Measurements from ENCODE around the gene PRKCE. TPM values are rescaled to one million over a fixed set of nuclear protein-coding genes. Genes with fewer than 3 reads are reported as not detected.

The PRKCE gene
- total RNA-seq, 2 donors from 2014 or later: 6.3 to 30.1 TPM

DNA sequence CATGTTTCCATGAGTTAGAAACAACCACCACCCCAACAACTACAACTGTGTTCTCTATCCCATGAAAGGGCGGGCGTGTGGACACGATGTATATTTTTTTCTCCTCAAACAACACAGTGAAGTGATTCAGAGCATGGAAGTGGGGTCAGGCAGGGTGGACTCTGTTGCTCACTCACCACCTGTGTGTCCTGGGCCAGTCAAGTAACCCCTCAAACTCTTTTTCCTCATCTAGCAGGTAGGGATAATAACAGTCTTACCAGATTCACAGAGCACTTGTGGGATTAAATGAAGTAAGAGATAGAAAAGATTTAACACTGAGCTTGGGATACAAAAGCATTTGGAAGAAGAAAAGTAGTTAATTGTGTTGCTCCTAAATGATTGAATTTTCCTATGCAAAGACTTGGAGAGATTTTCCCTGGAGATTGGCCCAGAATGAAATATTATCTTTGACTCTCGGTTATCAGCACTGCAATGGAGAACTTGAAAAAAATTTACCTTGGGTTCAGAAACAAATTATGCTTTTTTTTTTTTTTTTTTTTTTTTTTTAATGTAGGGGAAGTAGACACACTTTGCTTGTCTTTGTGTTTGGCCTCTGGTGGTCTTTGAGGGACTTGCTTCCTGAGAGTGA is 483.9 kb downstream of the PRKCE start:
- Mint-ChIP-seq H3K27me3 (no peaks in the 10 kb centered on the region), H3K9me3 (no peaks in the 10 kb centered on the region), H3K36me3 (no peaks in the 10 kb centered on the region), H3K4me3 (no peak overlapping the region), H3K27ac (no peak overlapping the region), H3K4me1 (ENCODE audit: low read depth in 2 of 2) (no peaks in the 10 kb centered on the region)
- no peak for ATAC-seq
- no peak for DNase-seq (ENCODE audit: low spot score)

DNA sequence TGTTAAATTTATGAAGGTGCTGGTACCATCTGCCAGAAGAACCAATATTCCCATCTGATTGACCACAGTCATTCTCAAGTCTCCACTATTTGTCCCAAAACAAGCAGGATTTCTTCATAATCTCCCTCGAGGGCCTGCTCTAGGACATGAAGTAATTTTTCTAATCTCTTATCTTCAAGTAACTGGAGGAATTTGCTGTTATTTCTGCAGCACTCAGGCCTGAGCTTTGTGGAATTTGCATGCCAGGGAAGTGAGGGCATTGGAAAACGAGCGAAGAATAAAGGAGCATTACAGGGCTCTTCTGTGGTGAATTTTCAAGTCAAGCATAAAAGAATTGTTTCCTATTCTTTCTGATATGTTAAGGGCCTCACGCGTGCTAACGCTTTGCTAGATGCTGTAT is 484.5 kb downstream of the PRKCE start:
- no peak overlapping the region for H3K27ac Mint-ChIP-seq
- no peak for DNase-seq (ENCODE audit: low spot score)
- no peaks in the 10 kb centered on the region for H3K36me3 Mint-ChIP-seq
- no peaks in the 10 kb centered on the region for H3K27me3 Mint-ChIP-seq
- H3K4me3 Mint-ChIP-seq: no peak overlapping the region
- no peaks in the 10 kb centered on the region for H3K9me3 Mint-ChIP-seq
- ATAC-seq: no peak
- no peaks in the 10 kb centered on the region for H3K4me1 Mint-ChIP-seq (ENCODE audit: low read depth in 2 of 2)

GRCh38 chr2:46136481-46136880 is 485.0 kb downstream of the PRKCE start:
- Mint-ChIP-seq H3K9me3 (no peaks in the 10 kb centered on the region), H3K27ac (no peak overlapping the region), H3K4me1 (ENCODE audit: low read depth in 2 of 2) (no peaks in the 10 kb centered on the region), H3K36me3 (no peaks in the 10 kb centered on the region), H3K27me3 (no peaks in the 10 kb centered on the region), H3K4me3 (no peak overlapping the region)
- ATAC-seq (no peak), DNase-seq (ENCODE audit: low spot score) (no peak)

- ATAC-seq (no peak), DNase-seq (ENCODE audit: low spot score) (no peak)
- Mint-ChIP-seq H3K4me1 (ENCODE audit: low read depth in 2 of 2) (peaks cover 0 to under 1% of the 10 kb centered on the region in 2 donors), H3K27ac (no peak overlapping the region), H3K4me3 (no peak overlapping the region), H3K27me3 (no peaks in the 10 kb centered on the region), H3K9me3 (no peaks in the 10 kb centered on the region), H3K36me3 (no peaks in the 10 kb centered on the region)
These were observed 485.5 kb downstream of the PRKCE start for GRCh38 chr2:46136953-46137352.

GRCh38 chr2:46142546-46143428 is 491.3 kb downstream of the PRKCE start:
- peaks cover 28 to 34% of the 10 kb centered on the region in 2 donors for H3K4me1 Mint-ChIP-seq (ENCODE audit: low read depth in 2 of 2)
- H3K9me3 Mint-ChIP-seq: no peaks in the 10 kb centered on the region
- peak overlapping the region; percentile 4 for H3K4me3 Mint-ChIP-seq
- H3K36me3 Mint-ChIP-seq: peaks cover 4% of the 10 kb centered on the region
- no peaks in the 10 kb centered on the region for H3K27me3 Mint-ChIP-seq
- H3K27ac Mint-ChIP-seq: peak overlapping the region; percentile 36 to 45
- no peak for ATAC-seq
- no peak for DNase-seq (ENCODE audit: low spot score)

DNA sequence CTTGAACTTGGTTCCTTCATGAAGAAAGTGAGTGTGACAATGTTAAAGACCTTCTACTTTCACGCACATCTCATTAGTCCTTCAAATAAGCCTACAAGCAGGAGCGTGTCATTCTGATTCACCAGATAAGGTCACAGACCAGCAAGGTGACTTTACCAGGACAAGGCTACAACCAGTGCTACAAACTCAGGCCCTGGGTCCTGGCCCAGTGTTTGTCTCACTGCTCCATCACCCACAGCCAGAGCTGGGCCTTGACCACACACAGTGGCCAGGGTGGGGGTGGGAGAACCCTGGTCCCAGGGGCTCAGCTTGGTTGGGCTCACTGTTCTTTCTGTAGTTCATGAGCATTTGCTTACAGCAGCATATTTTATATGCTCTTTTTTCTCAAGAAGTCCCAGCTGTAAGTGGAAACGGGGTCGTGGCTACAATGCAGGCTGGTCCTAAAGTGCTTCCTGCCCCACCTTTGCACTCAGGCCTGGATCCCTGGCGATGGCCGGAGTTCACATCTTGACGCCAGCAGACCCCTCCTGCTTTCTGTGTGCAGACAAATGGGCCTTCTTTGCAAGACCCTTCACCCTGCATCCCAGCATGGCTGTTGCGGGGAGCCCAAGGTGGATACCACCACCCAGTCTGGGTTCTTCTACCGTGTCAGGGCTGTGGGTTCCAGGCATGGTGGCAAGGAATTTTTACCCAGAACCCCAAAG is 492.1 kb downstream of the PRKCE start:
- no peak for ATAC-seq
- H3K27me3 Mint-ChIP-seq: no peaks in the 10 kb centered on the region
- no peak for DNase-seq (ENCODE audit: low spot score)
- peak overlapping the region; percentile 36 to 74 for H3K27ac Mint-ChIP-seq
- peaks cover 28 to 34% of the 10 kb centered on the region in 2 donors for H3K4me1 Mint-ChIP-seq (ENCODE audit: low read depth in 2 of 2)
- H3K4me3 Mint-ChIP-seq: no peak overlapping the region
- H3K36me3 Mint-ChIP-seq: peaks cover 4% of the 10 kb centered on the region
- H3K9me3 Mint-ChIP-seq: no peaks in the 10 kb centered on the region

DNA sequence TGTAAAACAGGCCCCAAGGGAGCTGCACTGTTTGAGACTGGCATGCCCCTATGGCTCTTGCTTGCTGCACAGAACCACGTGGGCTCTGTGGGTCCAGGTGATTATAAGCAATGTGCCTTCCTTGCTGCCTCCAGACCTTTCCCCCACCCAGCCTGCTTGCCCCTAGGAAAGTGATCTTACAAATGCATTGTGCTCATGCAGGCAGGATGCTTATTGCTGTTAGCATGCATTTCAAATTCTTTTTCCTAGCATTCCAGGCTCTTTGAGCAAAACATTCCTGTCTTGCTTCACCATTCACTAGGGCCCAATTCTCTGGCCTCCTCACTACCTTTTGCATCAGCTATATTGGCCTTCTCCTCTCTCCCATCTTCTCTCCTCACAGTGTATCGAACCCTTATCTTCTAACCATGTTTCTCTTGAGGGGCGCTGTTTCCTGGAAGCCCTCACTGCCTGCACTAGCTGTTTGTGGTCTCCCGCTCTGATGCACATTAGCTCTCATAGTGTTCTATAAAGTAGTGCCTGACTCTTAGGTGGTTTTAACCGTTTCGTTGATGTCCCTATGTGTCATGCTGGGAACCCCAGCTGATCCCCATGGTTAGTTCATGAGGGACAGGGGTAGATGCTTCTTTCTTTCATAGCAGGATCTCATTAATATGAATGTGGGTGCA is 492.8 kb downstream of the PRKCE start:
- peak; percentile 84 to 90 for ATAC-seq
- H3K27me3 Mint-ChIP-seq: no peaks in the 10 kb centered on the region
- no peaks in the 10 kb centered on the region for H3K9me3 Mint-ChIP-seq
- DNase-seq (ENCODE audit: low spot score): peak; percentile 77
- H3K4me1 Mint-ChIP-seq (ENCODE audit: low read depth in 2 of 2): peaks cover 28 to 34% of the 10 kb centered on the region in 2 donors
- peak overlapping the region; percentile 74 to 75 for H3K27ac Mint-ChIP-seq
- H3K4me3 Mint-ChIP-seq: peak overlapping the region; percentile 63
- H3K36me3 Mint-ChIP-seq: peaks cover 4% of the 10 kb centered on the region

GRCh38 chr2:46145017-46145416 is 493.5 kb downstream of the PRKCE start:
- Mint-ChIP-seq H3K27me3 (no peaks in the 10 kb centered on the region), H3K4me3 (peak overlapping the region; percentile 63), H3K4me1 (ENCODE audit: low read depth in 2 of 2) (peaks cover 28 to 34% of the 10 kb centered on the region in 2 donors), H3K9me3 (no peaks in the 10 kb centered on the region), H3K27ac (peak overlapping the region; percentile 74 to 75), H3K36me3 (peaks cover 4% of the 10 kb centered on the region)
- DNase-seq (ENCODE audit: low spot score): no peak
- no peak for ATAC-seq

DNA sequence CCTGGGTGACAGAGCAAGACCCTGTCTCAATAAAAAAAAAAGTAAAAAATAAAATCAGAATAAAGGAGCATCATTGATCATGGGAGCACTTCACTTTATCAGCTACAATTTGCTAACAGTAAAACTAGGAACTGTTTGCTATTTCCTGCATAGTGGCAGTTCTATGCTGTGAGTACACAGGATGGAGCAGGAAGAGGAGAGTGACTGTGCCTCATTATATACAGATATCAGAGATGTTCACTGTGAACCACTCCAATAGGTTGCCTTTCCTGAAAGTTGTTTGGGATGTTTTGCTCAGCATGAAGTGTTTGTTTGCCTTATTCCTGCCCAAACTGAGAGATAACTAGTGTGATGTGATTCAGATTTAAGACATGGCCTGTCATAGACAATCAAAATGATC is 494.4 kb downstream of the PRKCE start:
- Mint-ChIP-seq H3K27me3 (no peaks in the 10 kb centered on the region), H3K4me1 (ENCODE audit: low read depth in 2 of 2) (peaks cover 28 to 34% of the 10 kb centered on the region in 2 donors), H3K4me3 (peak overlapping the region; percentile 66), H3K9me3 (no peaks in the 10 kb centered on the region), H3K27ac (peak overlapping the region; percentile 40 to 74), H3K36me3 (peaks cover 4% of the 10 kb centered on the region)
- ATAC-seq: no peak
- DNase-seq (ENCODE audit: low spot score): no peak

GRCh38 chr2:46146866-46147502 is 495.5 kb downstream of the PRKCE start:
- Mint-ChIP-seq H3K4me3 (peak overlapping the region; percentile 66), H3K4me1 (ENCODE audit: low read depth in 2 of 2) (peaks cover 28 to 33% of the 10 kb centered on the region in 2 donors), H3K27ac (peak overlapping the region; percentile 40 to 74), H3K9me3 (no peaks in the 10 kb centered on the region), H3K36me3 (peaks cover 4% of the 10 kb centered on the region), H3K27me3 (no peaks in the 10 kb centered on the region)
- ATAC-seq (no peak), DNase-seq (ENCODE audit: low spot score) (no peak)

GRCh38 chr2:46147626-46148368 is 496.3 kb downstream of the PRKCE start:
- DNase-seq (ENCODE audit: low spot score) (no peak), ATAC-seq (no peak)
- H3K36me3 Mint-ChIP-seq: peaks cover 4% of the 10 kb centered on the region
- no peak overlapping the region for H3K27ac Mint-ChIP-seq
- peaks cover 22 to 27% of the 10 kb centered on the region in 2 donors for H3K4me1 Mint-ChIP-seq (ENCODE audit: low read depth in 2 of 2)
- no peaks in the 10 kb centered on the region for H3K27me3 Mint-ChIP-seq
- no peak overlapping the region for H3K4me3 Mint-ChIP-seq
- H3K9me3 Mint-ChIP-seq: no peaks in the 10 kb centered on the region

GRCh38 chr2:46148369-46148736 is 496.9 kb downstream of the PRKCE start:
- peaks cover 4% of the 10 kb centered on the region for H3K36me3 Mint-ChIP-seq
- H3K9me3 Mint-ChIP-seq: no peaks in the 10 kb centered on the region
- no peak overlapping the region for H3K4me3 Mint-ChIP-seq
- no peaks in the 10 kb centered on the region for H3K27me3 Mint-ChIP-seq
- H3K4me1 Mint-ChIP-seq (ENCODE audit: low read depth in 2 of 2): peaks cover 19 to 22% of the 10 kb centered on the region in 2 donors
- no peak overlapping the region for H3K27ac Mint-ChIP-seq
- DNase-seq (ENCODE audit: low spot score): no peak
- ATAC-seq: no peak
